Spleen (tissue), 7 donors: ENCODE data around the gene HES3.

Source experiments
- POLR2A ChIP-seq, 3 donors: fragments of 450-650 bp; IDR thresholded peaks; one replicate each; pipeline ENCODE4 v1.5.1; 2017; ENCODE audit warnings: antibody characterized with exemption in 3 of 3, mild to moderate bottlenecking in 1 of 3
- TF ChIP-seq, protein P1 (sequence below), 11 experiments: fragments of 200-600 bp in 7 of 11; fragments of 450-650 bp in 4 of 11; sonication (generic) in 4 of 11; IDR thresholded peaks in 8 of 11; conservative IDR thresholded peaks in 3 of 11; 1 replicate in 7 of 11; 2 replicates in 4 of 11; pipeline versions ENCODE4 v1.4.0 to v1.8.0; 2016 to 2021; ENCODE audit warnings: antibody characterized with exemption in 11 of 11, inconsistent platforms in 4 of 11, mild to moderate bottlenecking in 1 of 11
- donor health status: DM: no; HTN: no; CAD: no; lungs with moderate emphysema.
- donor health status: DM: no; HTN: no; CAD: no.
- donor health status: DM: no; HTN: no; CAD: no.

DNA sequence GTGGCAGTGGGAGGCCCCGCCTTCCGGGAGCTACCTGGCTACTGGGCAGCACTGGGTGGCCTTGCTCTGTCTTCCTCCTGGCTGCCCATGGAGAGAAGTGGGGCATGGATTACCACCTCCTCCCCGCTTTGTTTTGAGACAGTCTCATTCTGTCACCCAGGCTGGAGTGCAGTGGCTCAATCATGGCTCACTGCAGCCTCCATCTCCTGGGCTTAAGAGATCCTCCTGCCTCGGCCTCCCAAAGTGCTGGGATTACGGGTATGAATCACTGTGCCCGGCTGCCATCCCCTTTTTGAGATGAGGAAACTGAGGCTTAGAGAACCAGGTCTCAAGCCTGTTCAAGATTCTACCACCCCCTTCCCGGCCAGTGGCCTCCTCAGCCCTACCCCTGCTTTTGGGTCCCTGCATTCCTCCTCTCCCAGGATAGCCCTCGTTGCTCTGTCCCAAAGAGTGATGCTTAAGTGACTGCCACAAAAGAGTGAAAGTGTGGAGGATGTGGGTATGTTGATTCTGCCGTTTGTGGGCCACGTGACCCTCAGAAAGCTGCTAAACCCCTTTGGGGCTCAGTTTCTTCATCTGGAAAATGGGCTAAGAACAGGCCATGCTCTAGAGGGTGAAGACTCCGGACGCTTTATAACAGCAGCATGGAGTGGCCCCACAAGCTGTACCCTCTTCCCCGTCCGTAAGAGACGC lies 7.8 kb downstream of the HES3 start:
- TF ChIP-seq, protein P1, sequence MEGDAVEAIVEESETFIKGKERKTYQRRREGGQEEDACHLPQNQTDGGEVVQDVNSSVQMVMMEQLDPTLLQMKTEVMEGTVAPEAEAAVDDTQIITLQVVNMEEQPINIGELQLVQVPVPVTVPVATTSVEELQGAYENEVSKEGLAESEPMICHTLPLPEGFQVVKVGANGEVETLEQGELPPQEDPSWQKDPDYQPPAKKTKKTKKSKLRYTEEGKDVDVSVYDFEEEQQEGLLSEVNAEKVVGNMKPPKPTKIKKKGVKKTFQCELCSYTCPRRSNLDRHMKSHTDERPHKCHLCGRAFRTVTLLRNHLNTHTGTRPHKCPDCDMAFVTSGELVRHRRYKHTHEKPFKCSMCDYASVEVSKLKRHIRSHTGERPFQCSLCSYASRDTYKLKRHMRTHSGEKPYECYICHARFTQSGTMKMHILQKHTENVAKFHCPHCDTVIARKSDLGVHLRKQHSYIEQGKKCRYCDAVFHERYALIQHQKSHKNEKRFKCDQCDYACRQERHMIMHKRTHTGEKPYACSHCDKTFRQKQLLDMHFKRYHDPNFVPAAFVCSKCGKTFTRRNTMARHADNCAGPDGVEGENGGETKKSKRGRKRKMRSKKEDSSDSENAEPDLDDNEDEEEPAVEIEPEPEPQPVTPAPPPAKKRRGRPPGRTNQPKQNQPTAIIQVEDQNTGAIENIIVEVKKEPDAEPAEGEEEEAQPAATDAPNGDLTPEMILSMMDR (IDR thresholded peaks at IDR 0.05 in 8 of 11, conservative IDR thresholded peaks at IDR 0.05 in 3 of 11) = no peak
- no peak for TF ChIP-seq POLR2A (IDR thresholded peaks at IDR 0.05)
